ENCODE data around the gene DRG2. TPM values are rescaled to one million over a fixed set of nuclear protein-coding genes. Genes with fewer than 3 reads are reported as not detected.
A peak's percentile ranks its signal among the peaks of the same experiment; 100 is the strongest.

The DRG2 gene
- total RNA-seq, 1 experiment from 2014 or later, result 42.0 TPM

DNA sequence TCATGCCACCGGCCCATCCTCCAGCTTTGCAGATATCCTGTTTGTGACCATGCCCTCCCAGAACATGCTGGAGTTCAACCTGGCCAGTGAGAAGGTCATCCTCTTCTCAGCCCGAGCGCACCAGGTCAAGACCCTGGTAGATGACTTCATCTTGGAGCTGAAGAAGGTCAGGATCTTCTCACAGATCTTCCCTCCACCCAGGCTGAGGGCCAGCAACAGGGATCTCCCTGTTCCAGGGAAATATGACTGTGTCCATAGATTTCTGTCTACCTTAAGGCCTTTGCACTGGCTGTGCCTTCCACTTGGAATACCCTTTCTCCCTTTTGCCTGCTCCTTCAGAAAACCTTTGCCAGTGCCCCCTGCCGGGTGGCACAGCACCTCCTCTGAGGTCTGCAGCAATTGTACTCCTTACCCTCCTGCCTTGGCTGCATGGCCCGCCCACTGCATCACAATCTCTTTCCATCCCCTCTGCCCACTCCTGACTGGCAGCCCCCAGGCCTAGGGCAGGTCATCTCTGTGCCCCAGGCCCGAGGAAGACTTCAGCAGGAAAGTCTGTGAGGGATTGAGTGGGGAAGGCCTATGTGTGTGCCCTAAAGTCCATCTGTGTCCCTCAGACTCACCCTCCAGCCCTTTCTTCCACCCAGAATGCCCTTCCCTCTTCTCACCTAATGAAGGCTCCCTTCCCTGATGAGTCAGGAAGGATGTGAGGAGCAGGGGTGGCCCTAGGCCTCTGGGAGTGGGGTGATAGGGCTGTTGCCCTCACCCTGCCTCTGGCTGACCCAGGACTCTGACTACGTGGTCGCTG lies 68.6 kb downstream of the DRG2 start:
- Histone ChIP-seq H3K27ac (ENCODE audit: low read length) (no peak overlapping the region), H3K27me3 (ENCODE audit: control insufficient read depth, insufficient read depth, low read length) (no peaks in the 10 kb centered on the region), H3K4me3 (ENCODE audit: low read depth in 2 of 2, low read length in 2 of 2) (no peak overlapping the region), H3K9me3 (ENCODE audit: control insufficient read depth, insufficient read depth, low read depth, low read length) (no peaks in the 10 kb centered on the region), H3K36me3 (ENCODE audit: control insufficient read depth, insufficient read depth, low read length) (no peaks in the 10 kb centered on the region), H3K4me1 (ENCODE audit: control insufficient read depth, insufficient read depth, low read length) (no peaks in the 10 kb centered on the region)
- no peak for DNase-seq (ENCODE audit: low read depth, low spot score)
- CTCF ChIA-PET, result no interaction called here
- in situ Hi-C loops (cut with HindIII; ENCODE audit: low pct_unique_long_range_greater_than_20kb, low sequenced_read_pairs) (no loop called here), intact Hi-C loops (cut with micrococcal nuclease; ENCODE audit: unreplicated experiment) (no loop called here)
- peak; percentile 55 for ATAC-seq
- POLR2A ChIA-PET, result no interaction called here
- no TSS peak for BruUV-seq (replicated peaks)
- TF ChIP-seq POLR2AphosphoS5 (IDR thresholded peaks at IDR 0.05; ENCODE audit: low read depth, low read length), result no peak
- no peak for TF ChIP-seq SIN3A (IDR thresholded peaks at IDR 0.05; ENCODE audit: borderline replicate concordance, insufficient read depth, low read depth, low read length)
- no peak for TF ChIP-seq TCF7L2 (IDR thresholded peaks at IDR 0.05; ENCODE audit: low read depth, low read length)
- TF ChIP-seq, protein P1, sequence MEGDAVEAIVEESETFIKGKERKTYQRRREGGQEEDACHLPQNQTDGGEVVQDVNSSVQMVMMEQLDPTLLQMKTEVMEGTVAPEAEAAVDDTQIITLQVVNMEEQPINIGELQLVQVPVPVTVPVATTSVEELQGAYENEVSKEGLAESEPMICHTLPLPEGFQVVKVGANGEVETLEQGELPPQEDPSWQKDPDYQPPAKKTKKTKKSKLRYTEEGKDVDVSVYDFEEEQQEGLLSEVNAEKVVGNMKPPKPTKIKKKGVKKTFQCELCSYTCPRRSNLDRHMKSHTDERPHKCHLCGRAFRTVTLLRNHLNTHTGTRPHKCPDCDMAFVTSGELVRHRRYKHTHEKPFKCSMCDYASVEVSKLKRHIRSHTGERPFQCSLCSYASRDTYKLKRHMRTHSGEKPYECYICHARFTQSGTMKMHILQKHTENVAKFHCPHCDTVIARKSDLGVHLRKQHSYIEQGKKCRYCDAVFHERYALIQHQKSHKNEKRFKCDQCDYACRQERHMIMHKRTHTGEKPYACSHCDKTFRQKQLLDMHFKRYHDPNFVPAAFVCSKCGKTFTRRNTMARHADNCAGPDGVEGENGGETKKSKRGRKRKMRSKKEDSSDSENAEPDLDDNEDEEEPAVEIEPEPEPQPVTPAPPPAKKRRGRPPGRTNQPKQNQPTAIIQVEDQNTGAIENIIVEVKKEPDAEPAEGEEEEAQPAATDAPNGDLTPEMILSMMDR (IDR thresholded peaks at IDR 0.05), result no peak
- TF ChIP-seq, protein P2, sequence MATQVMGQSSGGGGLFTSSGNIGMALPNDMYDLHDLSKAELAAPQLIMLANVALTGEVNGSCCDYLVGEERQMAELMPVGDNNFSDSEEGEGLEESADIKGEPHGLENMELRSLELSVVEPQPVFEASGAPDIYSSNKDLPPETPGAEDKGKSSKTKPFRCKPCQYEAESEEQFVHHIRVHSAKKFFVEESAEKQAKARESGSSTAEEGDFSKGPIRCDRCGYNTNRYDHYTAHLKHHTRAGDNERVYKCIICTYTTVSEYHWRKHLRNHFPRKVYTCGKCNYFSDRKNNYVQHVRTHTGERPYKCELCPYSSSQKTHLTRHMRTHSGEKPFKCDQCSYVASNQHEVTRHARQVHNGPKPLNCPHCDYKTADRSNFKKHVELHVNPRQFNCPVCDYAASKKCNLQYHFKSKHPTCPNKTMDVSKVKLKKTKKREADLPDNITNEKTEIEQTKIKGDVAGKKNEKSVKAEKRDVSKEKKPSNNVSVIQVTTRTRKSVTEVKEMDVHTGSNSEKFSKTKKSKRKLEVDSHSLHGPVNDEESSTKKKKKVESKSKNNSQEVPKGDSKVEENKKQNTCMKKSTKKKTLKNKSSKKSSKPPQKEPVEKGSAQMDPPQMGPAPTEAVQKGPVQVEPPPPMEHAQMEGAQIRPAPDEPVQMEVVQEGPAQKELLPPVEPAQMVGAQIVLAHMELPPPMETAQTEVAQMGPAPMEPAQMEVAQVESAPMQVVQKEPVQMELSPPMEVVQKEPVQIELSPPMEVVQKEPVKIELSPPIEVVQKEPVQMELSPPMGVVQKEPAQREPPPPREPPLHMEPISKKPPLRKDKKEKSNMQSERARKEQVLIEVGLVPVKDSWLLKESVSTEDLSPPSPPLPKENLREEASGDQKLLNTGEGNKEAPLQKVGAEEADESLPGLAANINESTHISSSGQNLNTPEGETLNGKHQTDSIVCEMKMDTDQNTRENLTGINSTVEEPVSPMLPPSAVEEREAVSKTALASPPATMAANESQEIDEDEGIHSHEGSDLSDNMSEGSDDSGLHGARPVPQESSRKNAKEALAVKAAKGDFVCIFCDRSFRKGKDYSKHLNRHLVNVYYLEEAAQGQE (IDR thresholded peaks at IDR 0.05; ENCODE audit: insufficient read depth in 1 of 2, low read depth in 2 of 2, low read length in 1 of 2), result no peak

DNA sequence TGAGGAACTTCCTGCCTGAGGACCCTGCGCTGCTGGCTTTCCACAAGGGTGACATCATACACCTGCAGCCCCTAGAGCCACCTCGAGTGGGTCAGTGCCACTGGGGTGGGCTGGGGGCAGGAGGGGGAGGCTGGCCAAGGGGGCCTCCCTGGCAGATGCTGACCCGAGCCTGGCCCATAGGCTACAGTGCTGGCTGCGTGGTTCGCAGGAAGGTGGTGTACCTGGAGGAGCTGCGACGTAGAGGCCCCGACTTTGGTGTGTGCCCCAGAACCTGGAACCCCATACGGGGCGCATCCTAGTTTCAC lies 69.2 kb downstream of the DRG2 start:
- TF ChIP-seq POLR2AphosphoS5 (IDR thresholded peaks at IDR 0.05; ENCODE audit: low read depth, low read length) (no peak), SIN3A (IDR thresholded peaks at IDR 0.05; ENCODE audit: borderline replicate concordance, insufficient read depth, low read depth, low read length) (no peak), TCF7L2 (IDR thresholded peaks at IDR 0.05; ENCODE audit: low read depth, low read length) (no peak)
- TF ChIP-seq, protein P1 (IDR thresholded peaks at IDR 0.05), result no peak
- TF ChIP-seq, protein P2 (IDR thresholded peaks at IDR 0.05; ENCODE audit: insufficient read depth in 1 of 2, low read depth in 2 of 2, low read length in 1 of 2), result no peak
- H3K27ac ChIP-seq (ENCODE audit: low read length), result no peak overlapping the region
- no peaks in the 10 kb centered on the region for H3K27me3 ChIP-seq (ENCODE audit: control insufficient read depth, insufficient read depth, low read length)
- ATAC-seq, result no peak
- BruUV-seq (replicated peaks), result no TSS peak
- DNase-seq (ENCODE audit: low read depth, low spot score), result no peak
- intact Hi-C loops (cut with micrococcal nuclease; ENCODE audit: unreplicated experiment) (no loop called here), in situ Hi-C loops (cut with HindIII; ENCODE audit: low pct_unique_long_range_greater_than_20kb, low sequenced_read_pairs) (no loop called here)
- no peaks in the 10 kb centered on the region for H3K9me3 ChIP-seq (ENCODE audit: control insufficient read depth, insufficient read depth, low read depth, low read length)
- H3K36me3 ChIP-seq (ENCODE audit: control insufficient read depth, insufficient read depth, low read length), result no peaks in the 10 kb centered on the region
- H3K4me1 ChIP-seq (ENCODE audit: control insufficient read depth, insufficient read depth, low read length), result no peaks in the 10 kb centered on the region
- H3K4me3 ChIP-seq (ENCODE audit: low read depth in 2 of 2, low read length in 2 of 2), result no peak overlapping the region
- CTCF ChIA-PET, result no interaction called here
- POLR2A ChIA-PET, result no interaction called here

Data from Panc1 (cell line).